SK-N-SH (cell line): ENCODE data around the gene RFT1. TPM values are rescaled to one million over a fixed set of nuclear protein-coding genes. Genes with fewer than 3 reads are reported as not detected.

Source experiments
- CTCF ChIA-PET: fragments of 300-600, 350-600 bp; formaldehyde crosslinking; extraction: SDS; loops from one replicate; lab custom pipeline; 2021; lab: Yijun Ruan, JAX
- POLR2A ChIA-PET: fragments of 350-600 bp; sonication (Branson Sonifier 250); formaldehyde crosslinking; extraction: SDS; loops from one replicate; lab custom pipeline; 2020; ENCODE audit warnings: antibody characterized with exemption, inconsistent platforms; lab: Yijun Ruan, JAX
- DNase-seq: peaks from one replicate; pipeline ENCODE4 v3.0.0; 2012
- H2AFZ ChIP-seq: fragments of 200-600 bp; sonication (generic); 2 replicates; pipeline ENCODE4 v1.8.1; 2016; ENCODE audit warnings: antibody characterized with exemption, mild to moderate bottlenecking, low read depth
- H3F3A ChIP-seq: fragments of 200-600 bp; sonication (generic); replicated peaks from 2 replicates; pipeline ENCODE3; 2016; ENCODE audit warnings: antibody characterized with exemption, mild to moderate bottlenecking; ENCODE audit not compliant: insufficient read depth
- H3K27ac ChIP-seq, 2 experiments: fragments of 200-500 bp in 1 of 2; fragments of 200-600 bp in 1 of 2; sonication (Bioruptor generic) in 1 of 2; sonication (generic), shearing (Covaris generic) in 1 of 2; 2 replicates each; pipeline versions ENCODE4 v1.5.1 to v1.6.1; 2014 to 2016; ENCODE audit warnings: low read depth in 2 of 2, inconsistent platforms in 1 of 2, low read length in 1 of 2, mild to moderate bottlenecking in 1 of 2, mixed read lengths in 1 of 2
- H3K27me3 ChIP-seq: fragments of 200-600 bp; sonication (generic), shearing (Covaris generic); 2 replicates; pipeline ENCODE4 v1.6.1; 2016; ENCODE audit warnings: mixed run types; ENCODE audit not compliant: insufficient read depth
- H3K36me3 ChIP-seq, 2 experiments: fragments of 200-500 bp in 1 of 2; fragments of 200-600 bp in 1 of 2; sonication (Bioruptor generic) in 1 of 2; sonication (generic) in 1 of 2; replicated peaks in 1 of 2; 2 replicates each; pipeline versions ENCODE3 to v1.5.1; 2014 to 2016; ENCODE audit warnings: low read length in 1 of 2, mild to moderate bottlenecking in 1 of 2; ENCODE audit not compliant: insufficient read depth in 2 of 2, control insufficient read depth in 1 of 2
- H3K4me1 ChIP-seq, 2 experiments: fragments of 200-500 bp in 1 of 2; fragments of 200-600 bp in 1 of 2; sonication (Bioruptor generic) in 1 of 2; sonication (generic), shearing (Covaris generic) in 1 of 2; 2 replicates each; pipeline versions ENCODE4 v1.5.1 to v1.6.1; 2014 to 2016; ENCODE audit warnings: low read depth in 1 of 2, low read length in 1 of 2, mixed run types in 1 of 2; ENCODE audit not compliant: insufficient read depth in 2 of 2, control insufficient read depth in 1 of 2
- H3K4me2 ChIP-seq: fragments of 200-600 bp; sonication (generic), shearing (Covaris generic); 2 replicates; pipeline ENCODE4 v1.6.1; 2017; ENCODE audit warnings: mixed run types
- H3K4me3 ChIP-seq, 2 experiments: fragments of 200-500 bp in 1 of 2; fragments of 200-600 bp in 1 of 2; sonication (Bioruptor generic) in 1 of 2; sonication (generic), shearing (Covaris generic) in 1 of 2; 2 replicates each; pipeline versions ENCODE4 v1.5.1 to v1.8.1; 2014 to 2016; ENCODE audit warnings: low read depth in 2 of 2, inconsistent platforms in 1 of 2, low read length in 1 of 2, mild to moderate bottlenecking in 1 of 2, mixed read lengths in 1 of 2, moderate library complexity in 1 of 2
- H3K79me2 ChIP-seq: fragments of 200-600 bp; sonication (generic); 2 replicates; pipeline ENCODE4 v1.8.1; 2017; ENCODE audit warnings: mild to moderate bottlenecking; ENCODE audit not compliant: insufficient read depth
- H3K9ac ChIP-seq: fragments of 200-600 bp; sonication (generic); 2 replicates; pipeline ENCODE4 v1.6.1; 2017; ENCODE audit warnings: mixed run types
- H3K9me2 ChIP-seq: fragments of 200-600 bp; sonication (generic); 2 replicates; pipeline ENCODE4 v1.6.1; 2017; ENCODE audit warnings: mixed run types
- H3K9me3 ChIP-seq: fragments of 200-600 bp; sonication (generic); 2 replicates; pipeline ENCODE4 v1.6.1; 2017; ENCODE audit warnings: mixed run types, mild to moderate bottlenecking, moderate library complexity
- H4K20me1 ChIP-seq: fragments of 200-600 bp; sonication (generic); 2 replicates; pipeline ENCODE4 v1.6.1; 2017; ENCODE audit warnings: mild to moderate bottlenecking, mixed run types; ENCODE audit not compliant: insufficient read depth
- CHD2 ChIP-seq: fragments of 150-350 bp; IDR thresholded peaks from 2 replicates; pipeline ENCODE4 v1.6.1; 2018; ENCODE audit warnings: low read length; ENCODE audit not compliant: partially characterized antibody
- ELF1 ChIP-seq: IDR thresholded peaks from 2 replicates; pipeline ENCODE4 v1.4.0; 2012
- GATA2 ChIP-seq: sonication (generic); formaldehyde crosslinking; IDR thresholded peaks from 2 replicates; pipeline ENCODE4 v1.5.0; 2020; ENCODE audit warnings: mild to moderate bottlenecking, missing genetic modification reagents
- MAX ChIP-seq: IDR thresholded peaks from 2 replicates; pipeline ENCODE4 v1.4.0; 2012; ENCODE audit warnings: low read depth
- NRF1 ChIP-seq: IDR thresholded peaks from 2 replicates; pipeline ENCODE4 v1.6.1; 2012; ENCODE audit warnings: low read depth, mild to moderate bottlenecking, low read length
- RAD21 ChIP-seq: IDR thresholded peaks from 2 replicates; pipeline ENCODE4 v1.6.1; 2012; ENCODE audit warnings: mild to moderate bottlenecking, low read length
- RXRA ChIP-seq: IDR thresholded peaks from 2 replicates; pipeline ENCODE4 v1.4.0; 2012; ENCODE audit warnings: low read depth, mild to moderate bottlenecking, borderline replicate concordance
- SMC3 ChIP-seq: IDR thresholded peaks from 2 replicates; pipeline ENCODE4 v1.6.1; 2012; ENCODE audit warnings: low read depth, low read length, improper control_type of control experiment
- TAF1 ChIP-seq: IDR thresholded peaks from 2 replicates; pipeline ENCODE4 v1.6.1; 2012; ENCODE audit warnings: low read depth, mild to moderate bottlenecking, low read length, moderate library complexity, borderline replicate concordance
- TEAD4 ChIP-seq: IDR thresholded peaks from 2 replicates; pipeline ENCODE4 v1.4.0; 2012; ENCODE audit warnings: mild to moderate bottlenecking, borderline replicate concordance; ENCODE audit not compliant: insufficient read depth
- ZBTB33 ChIP-seq: IDR thresholded peaks from 2 replicates; pipeline ENCODE4 v1.4.0; 2012; ENCODE audit warnings: low read depth, borderline replicate concordance
- WGBS: methylation state at CpG from one replicate; pipeline ENCODE4 v1.1.6; 2017; ENCODE audit warnings: low lambda C conversion rate; 5-methylcytosine and 5-hydroxymethylcytosine counted together
- polyA plus RNA-seq, 3 experiments: library from polyadenylated mRNA; depleted of rRNA; stranded (reverse); fragments of >200 nt; gene quantifications; 2 replicates each; pipeline ENCODE4 v1.2.3, GENCODE V29; 2012
- TF ChIP-seq, protein P1 (sequence below): IDR thresholded peaks from 2 replicates; pipeline ENCODE4 v1.6.1; 2012; ENCODE audit warnings: mild to moderate bottlenecking, low read depth, low read length, moderate library complexity

RFT1 gene
- polyA plus RNA-seq, 1 of the 3 experiments (the other 2 are of a cell fraction): 13.8 TPM

GRCh38 chr3:53101956-53102355 is 28.3 kb downstream of the RFT1 start (continued):
- no peak for TF ChIP-seq SMC3
- TF ChIP-seq MAX: no peak
- TF ChIP-seq ZBTB33: no peak
- no peak for TF ChIP-seq RXRA

DNA sequence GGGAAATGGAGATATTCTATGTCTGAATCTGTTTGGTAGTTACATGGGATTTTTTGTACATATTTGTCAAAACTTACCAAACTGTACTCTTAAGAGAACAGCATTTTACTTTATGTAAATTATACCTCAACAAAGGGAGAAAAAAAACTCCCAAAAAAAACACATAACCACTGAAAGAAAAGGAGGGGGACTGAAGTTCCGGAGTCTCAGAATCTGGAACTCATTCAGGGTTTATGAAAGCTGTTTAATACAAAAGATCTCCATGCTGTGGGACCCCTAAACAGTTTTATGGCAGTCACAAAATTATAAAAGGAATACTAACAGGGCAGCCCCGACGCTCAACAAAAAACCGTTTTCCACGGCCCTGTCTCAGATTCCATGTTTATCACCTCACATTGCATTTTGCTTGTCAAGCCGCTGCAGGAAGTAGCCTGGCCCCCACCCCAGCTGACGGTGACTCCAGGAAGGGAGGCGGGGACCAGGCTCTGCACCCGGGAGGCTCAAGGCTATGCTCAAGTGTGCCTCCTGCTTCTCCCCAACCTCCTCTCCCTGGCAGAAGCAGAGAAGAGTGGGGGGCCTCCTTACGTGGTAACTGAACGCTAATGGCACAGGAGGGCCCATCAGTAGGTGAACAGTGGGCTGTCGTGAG is 29.3 kb downstream of the RFT1 start:
- Histone ChIP-seq H3F3A (no peaks in the 10 kb centered on the region), H3K9ac (no peak overlapping the region), H3K9me2 (no peaks in the 10 kb centered on the region), H3K4me2 (no peak overlapping the region), H3K4me1 (no peaks in the 10 kb centered on the region), H3K27ac (no peak overlapping the region), H3K4me3 (no peak overlapping the region), H3K79me2 (no peaks in the 10 kb centered on the region), H3K27me3 (no peaks in the 10 kb centered on the region), H3K9me3 (no peaks in the 10 kb centered on the region), H4K20me1 (no peaks in the 10 kb centered on the region), H2AFZ (no peak overlapping the region), H3K36me3 (peaks cover 18 to 39% of the 10 kb centered on the region in 2 experiments)
- no peak for DNase-seq
- POLR2A ChIA-PET: no interaction called here
- CTCF ChIA-PET: interaction anchor here (1.1 kb wide), 1 partner anchor 9 kb away, joined by 3 read pairs; no protein-coding TSS in a partner anchor
- WGBS: 96% methylated on average over 12 of the region's 12 CpGs
- TF ChIP-seq, protein P1, sequence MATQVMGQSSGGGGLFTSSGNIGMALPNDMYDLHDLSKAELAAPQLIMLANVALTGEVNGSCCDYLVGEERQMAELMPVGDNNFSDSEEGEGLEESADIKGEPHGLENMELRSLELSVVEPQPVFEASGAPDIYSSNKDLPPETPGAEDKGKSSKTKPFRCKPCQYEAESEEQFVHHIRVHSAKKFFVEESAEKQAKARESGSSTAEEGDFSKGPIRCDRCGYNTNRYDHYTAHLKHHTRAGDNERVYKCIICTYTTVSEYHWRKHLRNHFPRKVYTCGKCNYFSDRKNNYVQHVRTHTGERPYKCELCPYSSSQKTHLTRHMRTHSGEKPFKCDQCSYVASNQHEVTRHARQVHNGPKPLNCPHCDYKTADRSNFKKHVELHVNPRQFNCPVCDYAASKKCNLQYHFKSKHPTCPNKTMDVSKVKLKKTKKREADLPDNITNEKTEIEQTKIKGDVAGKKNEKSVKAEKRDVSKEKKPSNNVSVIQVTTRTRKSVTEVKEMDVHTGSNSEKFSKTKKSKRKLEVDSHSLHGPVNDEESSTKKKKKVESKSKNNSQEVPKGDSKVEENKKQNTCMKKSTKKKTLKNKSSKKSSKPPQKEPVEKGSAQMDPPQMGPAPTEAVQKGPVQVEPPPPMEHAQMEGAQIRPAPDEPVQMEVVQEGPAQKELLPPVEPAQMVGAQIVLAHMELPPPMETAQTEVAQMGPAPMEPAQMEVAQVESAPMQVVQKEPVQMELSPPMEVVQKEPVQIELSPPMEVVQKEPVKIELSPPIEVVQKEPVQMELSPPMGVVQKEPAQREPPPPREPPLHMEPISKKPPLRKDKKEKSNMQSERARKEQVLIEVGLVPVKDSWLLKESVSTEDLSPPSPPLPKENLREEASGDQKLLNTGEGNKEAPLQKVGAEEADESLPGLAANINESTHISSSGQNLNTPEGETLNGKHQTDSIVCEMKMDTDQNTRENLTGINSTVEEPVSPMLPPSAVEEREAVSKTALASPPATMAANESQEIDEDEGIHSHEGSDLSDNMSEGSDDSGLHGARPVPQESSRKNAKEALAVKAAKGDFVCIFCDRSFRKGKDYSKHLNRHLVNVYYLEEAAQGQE: no peak
- no peak for TF ChIP-seq ELF1
- TF ChIP-seq CHD2: no peak
- TF ChIP-seq GATA2: no peak
- TF ChIP-seq SMC3: no peak
- no peak for TF ChIP-seq ZBTB33
- TF ChIP-seq NRF1: no peak
- no peak for TF ChIP-seq TAF1
- TF ChIP-seq RAD21: no peak
- no peak for TF ChIP-seq TEAD4
